ENCODE data around the gene MARCKS.

DNA sequence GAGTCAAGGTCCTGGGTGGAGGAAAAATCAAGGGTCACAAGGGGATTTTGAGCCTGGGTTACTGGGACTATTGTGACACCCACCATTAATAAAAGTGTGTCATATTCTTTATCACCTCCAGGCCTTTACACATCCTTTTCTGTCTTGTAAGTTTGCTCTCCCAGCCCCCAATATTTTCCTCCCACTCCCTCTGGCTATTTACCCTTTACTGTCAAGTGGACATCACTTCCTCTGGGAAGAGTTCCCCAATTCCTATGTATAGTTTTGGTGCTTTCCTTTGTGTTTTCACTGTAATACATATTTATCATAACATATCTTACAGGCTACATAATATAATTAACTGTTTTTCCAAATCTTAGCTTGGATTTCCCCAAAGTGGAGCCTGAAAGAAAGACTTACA, 36.3 kb downstream of the MARCKS start:
- TF ChIP-seq POLR2A (IDR thresholded peaks at IDR 0.05) = no peak
- TF ChIP-seq, protein P1, sequence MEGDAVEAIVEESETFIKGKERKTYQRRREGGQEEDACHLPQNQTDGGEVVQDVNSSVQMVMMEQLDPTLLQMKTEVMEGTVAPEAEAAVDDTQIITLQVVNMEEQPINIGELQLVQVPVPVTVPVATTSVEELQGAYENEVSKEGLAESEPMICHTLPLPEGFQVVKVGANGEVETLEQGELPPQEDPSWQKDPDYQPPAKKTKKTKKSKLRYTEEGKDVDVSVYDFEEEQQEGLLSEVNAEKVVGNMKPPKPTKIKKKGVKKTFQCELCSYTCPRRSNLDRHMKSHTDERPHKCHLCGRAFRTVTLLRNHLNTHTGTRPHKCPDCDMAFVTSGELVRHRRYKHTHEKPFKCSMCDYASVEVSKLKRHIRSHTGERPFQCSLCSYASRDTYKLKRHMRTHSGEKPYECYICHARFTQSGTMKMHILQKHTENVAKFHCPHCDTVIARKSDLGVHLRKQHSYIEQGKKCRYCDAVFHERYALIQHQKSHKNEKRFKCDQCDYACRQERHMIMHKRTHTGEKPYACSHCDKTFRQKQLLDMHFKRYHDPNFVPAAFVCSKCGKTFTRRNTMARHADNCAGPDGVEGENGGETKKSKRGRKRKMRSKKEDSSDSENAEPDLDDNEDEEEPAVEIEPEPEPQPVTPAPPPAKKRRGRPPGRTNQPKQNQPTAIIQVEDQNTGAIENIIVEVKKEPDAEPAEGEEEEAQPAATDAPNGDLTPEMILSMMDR (IDR thresholded peaks at IDR 0.05) = no peak

Measured in transverse colon (tissue), 3 donors.